Occipital lobe (tissue), 2 donors: Measurements from ENCODE around the gene MYL7. TPM values are rescaled to one million over a fixed set of nuclear protein-coding genes. Genes with fewer than 3 reads are reported as not detected.
"Not testable (repeated sequence)": the region's sequence is repeated elsewhere in the genome, so short reads cannot be mapped to it uniquely, and the experiment has no call there.

Experiments
- DNase-seq: peaks from one replicate; lab custom pipeline; 2025; lab: John Stamatoyannopoulos, UW
- total RNA-seq: library from RNA; depleted of rRNA; stranded (reverse); fragments of >200 nt; gene quantifications from one replicate; pipeline ENCODE4 v1.2.3, GENCODE V29; 2014

Gene MYL7
- total RNA-seq, 1 donor from 2014 or later: not detected

DNA sequence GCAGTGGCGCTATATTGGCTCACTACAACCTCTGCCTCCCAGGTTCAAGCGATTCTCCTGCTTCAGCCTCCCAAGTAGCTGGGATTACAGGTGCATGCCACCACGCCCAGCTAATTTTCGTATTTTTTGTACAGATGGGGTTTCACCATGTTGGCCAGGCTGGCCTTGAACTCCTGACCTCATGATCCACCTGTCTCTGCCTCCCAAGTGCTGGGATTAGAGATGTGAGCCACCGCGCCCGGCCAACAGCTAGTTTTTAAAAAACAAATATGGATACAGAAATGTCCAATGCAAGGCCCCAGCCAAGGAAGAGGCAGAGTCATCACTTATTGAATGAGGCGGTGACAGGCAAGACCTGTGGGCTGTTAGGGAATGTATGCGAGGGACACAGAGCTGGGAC is 30.8 kb upstream of the MYL7 start:
- not testable (repeated sequence) for DNase-seq

GRCh38 chr7:44167920-44168319 is 26.8 kb upstream of the MYL7 start:
- DNase-seq: no peak

DNA sequence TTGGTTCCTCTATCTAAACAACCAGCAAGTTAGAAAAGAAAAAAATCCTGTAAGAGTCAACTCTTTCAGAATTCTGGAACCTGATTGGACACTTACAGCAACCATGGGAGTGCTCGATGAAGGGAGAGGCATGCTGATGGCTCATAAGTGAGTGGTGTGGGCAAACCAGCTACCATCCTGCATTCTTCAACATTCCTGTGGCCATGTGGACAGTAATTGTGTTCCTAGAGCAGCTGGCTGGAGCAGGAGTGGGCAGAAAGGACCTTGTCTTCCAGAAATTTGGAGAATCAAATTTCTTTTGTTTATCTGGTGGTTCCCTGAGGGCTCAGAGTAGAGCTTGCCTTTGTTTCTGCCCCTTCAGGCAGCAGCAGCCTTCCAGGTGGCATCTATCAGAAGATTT is 22.5 kb upstream of the MYL7 start:
- DNase-seq: no peak

DNA sequence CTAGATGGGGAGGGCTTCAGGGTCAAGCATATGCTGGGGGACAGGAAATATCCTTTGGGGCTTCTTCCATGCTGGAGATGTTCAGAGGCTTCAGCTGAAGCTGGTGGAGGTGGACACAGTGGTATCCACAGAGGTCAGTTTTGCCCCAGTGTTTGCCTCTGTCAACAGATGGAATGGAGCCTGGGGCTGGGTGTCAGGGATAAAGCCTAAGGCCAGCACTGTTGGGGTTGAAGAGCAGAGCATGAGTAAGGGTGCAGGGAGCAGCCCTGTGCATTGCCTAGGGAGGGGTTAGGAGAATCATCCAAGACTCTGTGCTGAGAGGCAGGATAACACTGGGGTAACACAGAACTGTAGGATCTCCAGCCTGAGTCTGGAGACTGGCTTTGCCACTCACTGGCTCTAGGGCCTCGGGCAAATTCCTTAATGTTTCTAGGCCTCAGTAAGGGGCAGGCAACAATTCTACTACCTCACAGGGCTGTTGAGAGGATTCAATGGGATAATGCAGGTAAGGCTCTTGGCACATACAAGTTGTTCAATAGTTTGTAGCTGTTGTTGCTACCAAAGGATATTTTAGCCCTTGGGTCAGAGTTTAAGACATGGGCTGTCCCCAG is 21.8 kb upstream of the MYL7 start:
- DNase-seq: no peak

GRCh38 chr7:44162179-44162578 is 21.0 kb upstream of the MYL7 start:
- no peak for DNase-seq

DNA sequence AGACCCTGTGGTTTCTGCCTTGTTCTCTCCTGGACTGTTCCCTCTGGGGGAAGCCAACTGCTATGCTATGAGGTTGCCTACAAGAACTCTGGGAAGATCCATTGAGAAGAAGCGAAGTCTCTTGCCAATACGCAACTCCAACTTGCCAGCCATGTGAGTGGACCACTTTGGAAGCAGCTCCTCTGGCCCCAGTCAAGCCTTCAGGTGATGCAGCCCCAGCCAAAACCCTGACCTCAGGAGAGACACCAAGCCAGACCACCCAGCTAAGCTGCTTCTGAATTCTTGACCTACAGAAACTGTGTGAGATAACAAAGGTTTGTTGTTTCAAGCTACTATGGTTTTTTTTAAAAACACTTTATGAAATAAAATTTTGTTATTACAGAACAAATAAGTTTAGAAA is 20.2 kb upstream of the MYL7 start:
- no peak for DNase-seq

DNA sequence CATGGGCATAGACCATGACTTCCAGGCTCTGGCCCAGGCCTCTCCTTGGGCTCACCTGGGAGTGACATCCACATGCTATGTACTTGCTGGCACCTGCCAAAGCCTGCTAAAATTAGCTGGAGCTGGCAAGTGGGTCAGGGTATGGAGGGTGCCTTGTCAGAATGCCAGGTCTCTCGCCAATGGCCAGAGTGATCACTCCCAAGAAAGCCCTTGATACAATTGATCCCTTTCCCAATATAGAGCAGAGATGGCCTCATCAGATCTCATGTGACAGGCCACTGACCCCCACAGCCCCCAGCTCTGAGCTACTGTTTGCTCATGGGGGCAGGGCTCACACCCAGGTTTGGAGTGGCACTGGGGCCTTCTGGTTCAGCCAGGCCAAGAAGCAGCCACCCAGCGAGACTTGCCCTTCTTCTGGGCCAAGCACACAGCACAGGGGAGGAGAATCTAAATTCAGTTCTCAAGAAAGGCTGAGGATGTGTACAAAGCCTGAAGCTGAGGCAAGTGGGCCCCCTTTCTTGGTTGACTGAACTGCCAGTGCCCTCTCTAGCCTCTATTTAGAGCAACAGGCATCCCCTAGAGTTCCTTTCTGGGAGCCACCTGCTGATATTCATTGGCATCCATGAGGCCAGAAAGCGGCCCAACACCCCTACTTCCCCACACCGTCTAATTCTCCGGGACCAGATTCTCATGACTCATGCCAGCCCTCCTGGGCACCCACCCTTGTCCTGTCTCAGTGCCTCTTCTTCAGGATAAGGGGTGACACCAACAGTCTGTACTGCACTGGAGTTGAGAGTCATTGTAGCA is 18.9 kb upstream of the MYL7 start:
- no peak for DNase-seq

- no peak for DNase-seq
Measured at GRCh38 chr7:44158873-44159631, 17.9 kb upstream of the MYL7 start.

DNA sequence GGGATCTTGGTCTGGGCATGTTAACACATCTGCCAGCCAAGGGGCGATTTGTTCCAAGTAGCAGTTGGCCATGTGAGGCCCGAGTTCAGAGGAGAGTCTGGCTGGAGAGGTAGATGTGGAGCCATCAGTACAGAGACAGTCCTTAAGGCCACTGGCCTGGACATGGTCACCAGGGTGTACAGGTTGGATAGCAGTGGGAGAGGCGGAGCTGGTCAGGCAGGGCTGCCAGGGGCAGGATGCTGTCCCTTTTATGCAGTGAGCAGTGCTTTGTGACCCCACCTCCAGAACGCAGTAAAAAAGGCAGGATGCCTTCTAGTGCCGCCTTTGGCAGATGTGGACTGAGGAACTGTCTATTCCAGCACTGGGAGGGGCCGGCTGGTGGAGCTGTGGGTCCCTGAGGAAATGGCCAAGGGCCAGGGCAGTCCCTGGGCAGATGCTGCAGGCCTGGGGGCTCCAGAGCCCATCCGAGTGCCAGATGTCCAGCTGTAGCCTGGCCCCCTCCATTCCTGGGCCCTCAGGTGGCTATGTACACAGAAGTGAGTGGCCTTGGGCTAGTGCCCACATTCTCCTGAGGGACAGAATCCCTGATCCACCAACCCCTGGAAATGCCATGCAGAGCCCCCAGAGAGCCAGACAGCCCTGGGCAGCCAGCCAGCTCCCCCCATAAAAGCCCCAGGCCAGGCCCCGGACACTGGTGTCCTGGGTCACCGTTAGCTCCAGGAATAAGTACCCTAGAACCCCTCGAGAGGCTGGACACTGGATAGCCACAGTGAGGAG is 17.2 kb upstream of the MYL7 start:
- DNase-seq: no peak

DNA sequence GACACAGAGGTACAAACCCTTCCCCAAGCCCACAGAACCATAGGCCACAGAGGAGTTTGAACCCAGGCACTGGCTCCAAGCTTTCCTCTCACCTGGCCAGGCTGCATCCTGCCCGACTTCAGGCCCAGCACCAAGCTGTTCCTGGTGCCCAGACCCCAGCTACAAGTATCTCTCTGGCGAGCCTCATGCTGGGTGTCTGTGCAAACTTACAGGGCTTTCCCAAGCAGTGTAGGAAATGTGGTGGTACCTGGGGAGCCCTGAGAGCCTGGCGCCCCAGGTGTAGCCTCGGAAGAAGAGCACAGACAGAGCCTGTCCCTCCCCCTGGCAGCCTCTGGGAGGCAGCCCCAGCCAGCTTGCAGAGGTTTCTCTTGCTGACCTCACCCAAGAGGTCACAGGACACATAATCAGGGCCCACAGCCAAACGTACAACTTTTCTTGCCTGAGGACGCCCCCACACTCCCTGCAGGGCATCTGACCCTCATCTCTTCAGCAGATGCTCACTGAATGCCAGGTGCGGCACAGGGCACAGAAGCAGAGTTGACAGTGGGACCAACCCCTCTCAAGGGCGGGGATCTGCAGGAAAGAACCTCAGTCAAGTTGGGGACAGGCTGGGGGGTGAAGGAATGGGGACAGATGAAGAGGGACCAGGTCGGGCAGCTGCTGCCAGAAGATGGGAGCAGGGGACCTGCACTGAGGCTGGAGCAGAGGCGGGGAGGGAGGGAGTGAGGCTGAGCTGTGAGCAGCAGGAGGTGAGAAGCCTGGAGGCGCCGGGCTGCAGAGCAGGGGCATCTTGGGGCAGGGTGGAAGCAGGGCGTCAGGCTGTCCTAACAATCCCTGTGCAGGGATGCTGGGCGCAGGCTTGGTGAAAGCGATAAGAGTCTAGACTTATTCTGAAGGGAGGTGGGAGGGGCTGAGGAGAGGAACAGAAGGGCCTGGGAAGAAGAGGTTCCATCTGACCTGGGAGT is 16.3 kb upstream of the MYL7 start:
- no peak for DNase-seq

- DNase-seq: no peak
Measured at GRCh38 chr7:44156453-44157010, 15.4 kb upstream of the MYL7 start.

GRCh38 chr7:44155191-44156185 is 14.4 kb upstream of the MYL7 start:
- no peak for DNase-seq

DNA sequence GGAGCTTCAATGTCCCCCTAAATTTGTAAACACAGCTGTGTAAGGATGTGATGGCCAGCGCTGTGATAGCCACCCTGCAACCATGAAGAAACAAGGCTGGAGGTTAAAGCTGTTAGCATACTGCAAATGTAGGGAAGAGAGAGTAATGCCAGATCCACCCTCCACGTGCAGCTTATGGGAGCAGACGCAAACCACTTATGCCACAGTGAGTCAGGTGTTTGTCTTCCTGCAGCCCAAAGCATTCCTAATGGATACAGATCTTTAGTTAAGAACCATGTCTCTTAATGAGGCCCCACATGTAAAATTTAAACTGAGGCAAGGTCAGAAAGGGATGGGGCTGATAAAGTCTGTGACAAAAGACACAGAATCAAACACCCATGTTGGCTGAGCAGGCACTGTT is 13.6 kb upstream of the MYL7 start:
- no peak for DNase-seq

- DNase-seq: no peak
Measured at GRCh38 chr7:44153948-44154335, 12.8 kb upstream of the MYL7 start.

DNA sequence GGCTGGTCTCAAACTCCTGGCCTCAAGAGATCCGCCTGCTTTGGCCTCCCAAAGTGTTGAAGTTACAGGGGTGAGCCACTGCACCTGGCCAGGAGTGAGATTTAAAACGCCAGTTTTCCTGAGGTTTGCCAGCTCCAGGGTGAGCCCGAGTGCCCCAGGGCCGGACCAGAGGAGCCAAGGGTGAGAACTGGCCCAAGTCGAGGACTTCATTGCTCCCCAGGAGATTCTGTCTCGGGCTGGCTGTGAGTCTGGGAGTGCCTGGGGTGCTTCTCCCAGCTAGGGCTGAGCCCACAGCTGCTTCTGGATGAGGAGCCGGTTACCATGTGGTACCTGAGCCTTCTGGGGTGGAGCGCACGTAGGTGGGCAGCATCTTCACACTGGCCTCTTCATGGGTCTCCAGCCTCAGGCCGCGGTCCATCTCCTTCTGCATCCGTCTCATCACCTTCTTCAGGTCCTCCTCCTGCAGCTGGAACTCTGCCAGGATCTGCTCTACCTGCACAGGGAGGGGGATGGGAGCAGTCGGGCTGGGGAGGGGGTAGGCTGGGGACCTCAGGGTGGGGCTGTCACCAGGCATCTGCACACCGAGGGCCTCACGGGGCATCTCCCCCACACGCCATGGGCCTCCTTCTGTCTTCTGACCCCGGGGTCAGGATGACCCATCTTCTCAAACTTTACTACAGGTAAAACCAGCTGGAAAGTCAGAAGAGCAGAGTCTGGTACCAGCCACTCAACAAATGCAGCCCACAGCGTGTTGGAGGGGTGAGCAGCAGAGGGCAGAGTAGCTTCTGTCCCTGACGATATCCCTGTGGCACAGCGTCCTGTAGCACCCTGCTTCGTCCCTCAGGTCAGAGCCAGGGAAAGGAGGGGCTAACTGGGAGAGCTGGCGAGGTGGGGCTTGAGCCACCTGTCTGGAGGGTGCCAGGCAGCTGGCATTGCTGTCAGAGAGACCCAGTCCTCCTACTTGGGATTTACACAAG is 12.1 kb upstream of the MYL7 start:
- no peak for DNase-seq

- DNase-seq: no peak
Measured at GRCh38 chr7:44151956-44152355, 10.8 kb upstream of the MYL7 start.
